CD4-positive, alpha-beta T cell (primary cell): ENCODE measurements around the gene AGBL4. TPM values are rescaled to one million over a fixed set of nuclear protein-coding genes. Genes with fewer than 3 reads are reported as not detected.

Experiments used
- ATAC-seq: fragments of 200-7000 bp; cut with Tn5 transposase; one replicate; pipeline ENCODE4 v1.10.0; 2022; ENCODE audit warnings: mild to moderate bottlenecking; ENCODE audit not compliant: poor library complexity
- CTCF ChIA-PET: fragments of 350-600 bp; sonication (Branson Sonifier 250); formaldehyde crosslinking; loops from one replicate; lab custom pipeline; 2021; ENCODE audit warnings: antibody characterized with exemption, inconsistent platforms; lab: Charles Lee
- POLR2A ChIA-PET: fragments of 350-600 bp; sonication (Branson Sonifier 250); formaldehyde crosslinking; loops from one replicate; lab custom pipeline; 2021; ENCODE audit warnings: antibody characterized with exemption, inconsistent platforms; lab: Charles Lee
- DNase-seq, 14 experiments: peaks; one replicate each; pipeline ENCODE4 v3.0.0-alpha.2; 2013 to 2020; ENCODE audit warnings: mixed read lengths in 2 of 14
- H3K27ac ChIP-seq, 2 donors: one replicate each; pipeline versions ENCODE4 v1.5.1 to v1.7.0; 2013; ENCODE audit warnings: low read length in 2 of 2, low read depth in 1 of 2, mild to moderate bottlenecking in 1 of 2
- H3K27me3 ChIP-seq, 2 experiments: 1 replicate in 1 of 2; 2 replicates in 1 of 2; pipeline versions ENCODE4 v1.6.1 to v1.7.0; 2013; ENCODE audit warnings: low read length in 2 of 2, control low read depth in 1 of 2, mild to moderate bottlenecking in 1 of 2, moderate library complexity in 1 of 2; ENCODE audit not compliant: insufficient read depth in 2 of 2, control insufficient read depth in 1 of 2
- H3K36me3 ChIP-seq: one replicate; pipeline ENCODE4 v1.6.1; 2013; ENCODE audit warnings: low read length, control low read depth; ENCODE audit not compliant: insufficient read depth
- H3K4me1 ChIP-seq: one replicate; pipeline ENCODE4 v1.6.1; 2013; ENCODE audit warnings: low read length, control low read depth; ENCODE audit not compliant: insufficient read depth
- H3K4me3 ChIP-seq: one replicate; pipeline ENCODE4 v1.5.1; 2013; ENCODE audit warnings: mild to moderate bottlenecking, low read length, moderate library complexity
- H3K9me3 ChIP-seq, 2 experiments: 1 replicate in 1 of 2; 2 replicates in 1 of 2; pipeline versions ENCODE4 v1.6.1 to v1.7.0; 2013; ENCODE audit warnings: low read length in 2 of 2, mild to moderate bottlenecking in 2 of 2, control low read depth in 1 of 2, moderate library complexity in 1 of 2; ENCODE audit not compliant: control insufficient read depth in 1 of 2, insufficient read depth in 1 of 2
- H3K27ac Mint-ChIP-seq: one replicate; pipeline ENCODE4 v1.8.0; 2020; ENCODE audit warnings: mixed read lengths
- H3K27me3 Mint-ChIP-seq: one replicate; pipeline ENCODE4 v1.8.0; 2021; ENCODE audit warnings: mixed read lengths
- H3K36me3 Mint-ChIP-seq: one replicate; pipeline ENCODE4 v1.8.0; 2021; ENCODE audit warnings: low read depth, mixed read lengths
- H3K4me1 Mint-ChIP-seq: one replicate; pipeline ENCODE4 v1.8.0; 2021; ENCODE audit warnings: low read depth, mixed read lengths
- H3K4me3 Mint-ChIP-seq: one replicate; pipeline ENCODE4 v1.8.0; 2020; ENCODE audit warnings: mild to moderate bottlenecking, mixed read lengths
- H3K9me3 Mint-ChIP-seq: one replicate; pipeline ENCODE4 v1.8.0; 2020; ENCODE audit warnings: mixed read lengths
- CTCF ChIP-seq: fragments of 200-600 bp; IDR thresholded peaks from one replicate; pipeline ENCODE4 v1.8.0; 2022; ENCODE audit warnings: antibody characterized with exemption, mild to moderate bottlenecking
- intact Hi-C, 2 experiments: fragments of 100-400 bp; cut with DNase I in 1 of 2; cut with micrococcal nuclease in 1 of 2; formaldehyde crosslinking; loops; one replicate each; pipeline versions ENCODE4 v1.15.1 to v1.9.0; 2023 to 2025; cut with DNase I, micrococcal nuclease
- total RNA-seq, 174 experiments: library from RNA in 2 of 174; stranded (reverse) in 2 of 174; gene quantifications; one replicate each; pipeline ENCODE4 v1.2.3 and lab custom pipeline; 2021 to 2026

Gene AGBL4
- total RNA-seq, 2 experiments from 2014 or later = 0.11 TPM; not detected in 1

DNA sequence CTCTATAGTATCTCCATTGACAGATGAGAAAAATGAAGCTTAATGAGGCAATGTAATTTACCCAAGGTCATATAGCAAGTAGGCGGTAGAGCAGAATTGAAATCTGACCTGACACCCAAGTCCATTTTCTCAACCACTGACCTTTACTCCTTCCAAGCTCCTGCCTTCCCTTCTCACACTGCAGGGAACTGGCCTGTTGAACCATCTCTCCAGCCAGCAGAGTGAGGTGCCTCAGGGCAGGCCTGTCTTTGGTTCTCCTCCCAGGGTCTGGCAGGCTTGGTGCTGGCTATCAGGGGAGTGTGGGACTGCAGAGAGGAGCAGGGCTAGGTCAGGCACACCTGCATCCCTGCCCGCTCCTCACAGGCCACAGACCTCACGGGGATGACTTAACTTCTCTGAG lies 1373.9 kb downstream of the AGBL4 start:
- POLR2A ChIA-PET = no interaction called here

GRCh38 chr1:48645883-48646282 lies 1377.9 kb downstream of the AGBL4 start:
- Mint-ChIP-seq H3K9me3 (no peaks in the 10 kb centered on the region), H3K27ac (no peak overlapping the region), H3K27me3 (peaks cover 15% of the 10 kb centered on the region), H3K36me3 (no peaks in the 10 kb centered on the region), H3K4me3 (no peak overlapping the region), H3K4me1 (no peaks in the 10 kb centered on the region)
- POLR2A ChIA-PET = no interaction called here
- ATAC-seq = no peak
- Histone ChIP-seq H3K9me3 (no peaks in the 10 kb centered on the region), H3K4me1 (no peaks in the 10 kb centered on the region), H3K36me3 (no peaks in the 10 kb centered on the region), H3K4me3 (no peak overlapping the region), H3K27ac (no peak overlapping the region), H3K27me3 (peaks cover 0 to 4% of the 10 kb centered on the region in 2 experiments)
- TF ChIP-seq CTCF = no peak
- intact Hi-C loops = no loop called here
- DNase-seq = no peak
- CTCF ChIA-PET = no interaction called here

More for the DNA sequence above, 1373.9 kb downstream of the AGBL4 start:
- Histone ChIP-seq H3K27me3 (no peaks in the 10 kb centered on the region), H3K4me3 (no peak overlapping the region), H3K4me1 (no peaks in the 10 kb centered on the region), H3K36me3 (no peaks in the 10 kb centered on the region), H3K27ac (no peak overlapping the region), H3K9me3 (no peaks in the 10 kb centered on the region)
- ATAC-seq (no peak), DNase-seq (no peak)
- H3K27me3 Mint-ChIP-seq = peaks cover 9% of the 10 kb centered on the region
- H3K4me3 Mint-ChIP-seq = no peak overlapping the region
- intact Hi-C loops = no loop called here
- H3K9me3 Mint-ChIP-seq = no peaks in the 10 kb centered on the region
- H3K4me1 Mint-ChIP-seq = no peaks in the 10 kb centered on the region
- no peak overlapping the region for H3K27ac Mint-ChIP-seq
- TF ChIP-seq CTCF = no peak
- H3K36me3 Mint-ChIP-seq = no peaks in the 10 kb centered on the region
- CTCF ChIA-PET = no interaction called here

DNA sequence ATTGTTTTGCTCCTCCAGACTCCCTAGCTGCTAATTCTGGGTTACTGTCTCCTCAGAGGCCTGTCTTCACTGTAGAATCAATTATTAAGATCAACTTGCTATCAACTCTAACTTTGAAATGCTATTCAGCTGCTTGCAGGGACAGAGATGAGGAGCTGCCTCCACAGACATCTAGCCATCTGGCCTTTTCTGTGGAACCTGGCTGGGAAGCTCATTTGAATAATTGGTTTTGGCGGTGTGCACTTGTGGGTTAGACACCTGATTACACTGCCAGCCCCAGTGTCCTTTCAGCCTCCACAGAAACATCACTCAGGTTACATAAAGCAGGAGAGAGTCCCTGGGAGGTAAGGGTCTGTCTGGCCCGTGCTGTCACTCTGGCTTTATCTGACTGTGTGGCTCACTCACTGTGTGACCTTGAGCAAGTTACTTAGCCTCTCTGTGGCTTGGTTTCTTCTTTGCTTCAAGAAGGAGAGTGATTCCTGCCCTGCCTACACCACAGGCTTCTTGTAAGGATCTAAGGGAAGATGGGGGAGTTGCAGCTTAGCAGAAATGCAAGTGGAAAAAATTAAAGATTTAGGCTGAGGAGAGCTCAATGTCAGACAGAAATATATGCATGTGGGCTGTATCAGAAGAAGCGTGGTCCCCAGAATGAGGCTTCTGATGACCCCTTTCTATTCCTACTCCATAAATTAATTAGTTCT lies 1378.7 kb downstream of the AGBL4 start:
- Mint-ChIP-seq H3K9me3 (no peaks in the 10 kb centered on the region), H3K36me3 (no peaks in the 10 kb centered on the region), H3K4me3 (no peak overlapping the region), H3K27me3 (peaks cover 15% of the 10 kb centered on the region), H3K27ac (no peak overlapping the region), H3K4me1 (no peaks in the 10 kb centered on the region)
- no peaks in the 10 kb centered on the region for H3K4me1 ChIP-seq
- no peaks in the 10 kb centered on the region for H3K36me3 ChIP-seq
- H3K27me3 ChIP-seq = peaks cover 0 to 4% of the 10 kb centered on the region in 2 experiments
- no peak overlapping the region for H3K4me3 ChIP-seq
- DNase-seq = no peak
- no peak for ATAC-seq
- no peaks in the 10 kb centered on the region for H3K9me3 ChIP-seq
- ChIA-PET POLR2A (no interaction called here), CTCF (no interaction called here)
- H3K27ac ChIP-seq = no peak overlapping the region
- TF ChIP-seq CTCF = no peak
- intact Hi-C loops = no loop called here
